SU-DHL-6 (cell line): ENCODE results near the gene MYH11.
"Not testable (repeated sequence)": the region's sequence is repeated elsewhere in the genome, so short reads cannot be mapped to it uniquely, and the experiment has no call there.

ENCODE experiments used
- CTCF ChIP-seq: fragments of 200-600 bp; sonication (generic); IDR thresholded peaks from one replicate; pipeline ENCODE4 v1.5.1; 2017; ENCODE audit warnings: antibody characterized with exemption, mild to moderate bottlenecking, low read length, moderate library complexity; ENCODE audit not compliant: insufficient read depth, poor library complexity, severe bottlenecking
- EZH2phosphoT487 ChIP-seq: fragments of 200-600 bp; sonication (generic), shearing (Covaris generic); conservative IDR thresholded peaks from 2 replicates; pipeline ENCODE4 v1.6.1; 2018; ENCODE audit warnings: mild to moderate bottlenecking, antibody characterized with exemption, low read length, moderate library complexity, mixed read lengths

- not testable (repeated sequence) for TF ChIP-seq CTCF, EZH2phosphoT487
These were observed 184.7 kb downstream of the MYH11 start for GRCh38 chr16:15672127-15672513.
